ENCODE results near the gene NXPE3. TPM values are rescaled to one million over a fixed set of nuclear protein-coding genes. Genes with fewer than 3 reads are reported as not detected.

The NXPE3 gene
- total RNA-seq, 1 experiment from 2014 or later, result 15.9 TPM

DNA sequence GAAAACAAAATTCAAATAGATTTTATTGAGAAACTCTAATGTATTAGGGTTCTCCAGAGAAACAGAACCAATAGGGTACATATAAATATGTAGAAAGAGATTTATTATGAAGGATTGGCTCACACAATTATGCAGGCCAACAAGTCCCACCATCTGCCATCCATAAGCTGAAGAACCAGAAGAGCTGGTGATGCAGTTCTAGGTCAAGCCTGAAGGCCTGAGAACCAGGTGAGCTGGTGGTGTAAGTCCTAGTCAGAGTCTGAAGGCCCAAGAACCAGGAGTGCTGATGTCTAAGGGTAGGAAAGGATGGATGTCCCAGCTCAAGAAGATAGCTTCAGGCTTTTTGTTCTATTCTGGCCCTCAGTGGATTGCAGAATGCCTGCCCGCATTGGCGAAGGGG lies 67.7 kb downstream of the NXPE3 start:
- Histone ChIP-seq H2BK20ac (ENCODE audit: low read depth, low read length, poor library complexity, severe bottlenecking) (no peak overlapping the region), H2BK120ac (ENCODE audit: low read depth, low read length, poor library complexity, severe bottlenecking) (no peak overlapping the region), H3K27ac (ENCODE audit: insufficient read length, low read depth, low read length) (no peak overlapping the region), H4K5ac (ENCODE audit: insufficient read length, low read depth, low read length) (no peak overlapping the region), H3K27me3 (ENCODE audit: insufficient read depth, low read length) (no peaks in the 10 kb centered on the region), H2BK15ac (ENCODE audit: low read depth, low read length) (no peak overlapping the region), H3K4me1 (ENCODE audit: insufficient read depth, low read length) (peaks cover 7% of the 10 kb centered on the region), H3K23ac (ENCODE audit: insufficient read length, low read depth, low read length) (no peak overlapping the region), H3K9ac (ENCODE audit: extremely low read depth, insufficient read length, low read length) (no peak overlapping the region), H3K79me2 (ENCODE audit: insufficient read depth, low read length) (peaks cover 14% of the 10 kb centered on the region; the same call in 1 of the 2 replicates), H3K18ac (ENCODE audit: insufficient read length, low read depth, low read length) (no peak overlapping the region), H3K23me2 (ENCODE audit: insufficient read length, low read depth, low read length, poor library complexity, severe bottlenecking) (no peaks in the 10 kb centered on the region), H3K56ac (ENCODE audit: insufficient read length, low read depth, low read length) (no peak overlapping the region), H3K14ac (ENCODE audit: insufficient read depth, low read length) (no peak overlapping the region), H3K4me2 (ENCODE audit: insufficient read depth, insufficient read length, low read length) (no peak overlapping the region), H4K91ac (ENCODE audit: insufficient read length, low read depth, low read length) (no peak overlapping the region), H4K20me1 (ENCODE audit: control insufficient read depth, insufficient read depth, insufficient read length) (no peaks in the 10 kb centered on the region), H4K8ac (replicated peaks; ENCODE audit: insufficient read length, low read depth, low read length) (no peak overlapping the region), H3K4ac (ENCODE audit: low read depth, low read length) (no peak overlapping the region), H2BK5ac (ENCODE audit: insufficient read length, low read length) (no peak overlapping the region), H3K9me3 (ENCODE audit: control insufficient read depth, low read depth, low read length) (no peaks in the 10 kb centered on the region), H3K79me1 (ENCODE audit: insufficient read depth, low read depth, low read length, poor library complexity, severe bottlenecking) (no peaks in the 10 kb centered on the region), H2BK12ac (ENCODE audit: insufficient read length, low read depth, low read length) (no peak overlapping the region), H3T11ph (ENCODE audit: low read length) (no peak overlapping the region), H2AFZ (ENCODE audit: low read length) (no peak overlapping the region), H2AK5ac (ENCODE audit: insufficient read length, low read length) (no peak overlapping the region)
- H3K4me3 Mint-ChIP-seq, result no peak overlapping the region
- H3K27me3 Mint-ChIP-seq (ENCODE audit: low read depth), result no peaks in the 10 kb centered on the region
- no peak for TF ChIP-seq CTCF (conservative IDR thresholded peaks at IDR 0.05)
- no peak for DNase-seq
- no CpG with 5 or more reads among the region's 2 CpGs for WGBS (ENCODE audit: extremely low coverage, insufficient read length, low lambda C conversion rate)
- peaks cover 0 to 15% (median 10%) of the 10 kb centered on the region in 3 experiments; a peak in 6 of 7 replicates for H3K36me3 Mint-ChIP-seq (ENCODE audit: insufficient read depth in 1 of 3, low read depth in 3 of 3)
- peaks cover 46 to 52% of the 10 kb centered on the region in 2 experiments for H3K4me1 Mint-ChIP-seq
- H3K9me3 Mint-ChIP-seq, result no peaks in the 10 kb centered on the region
- no peak overlapping the region for H3K27ac Mint-ChIP-seq
